ENCODE data around the gene ARHGAP22.

The ARHGAP22 gene

GRCh38 chr10:48579251-48579960 is 25.5 kb downstream of the ARHGAP22 start:
- DNase-seq: no peak

- DNase-seq: no peak
Measured at GRCh38 chr10:48577158-48577557, 27.7 kb downstream of the ARHGAP22 start.

GRCh38 chr10:48576501-48576900 is 28.4 kb downstream of the ARHGAP22 start:
- no peak for DNase-seq

GRCh38 chr10:48575901-48576300 is 29.0 kb downstream of the ARHGAP22 start:
- no peak for DNase-seq

GRCh38 chr10:48574817-48575380 is 30.0 kb downstream of the ARHGAP22 start:
- no peak for DNase-seq

GRCh38 chr10:48574322-48574796 is 30.5 kb downstream of the ARHGAP22 start:
- no peak for DNase-seq

- no peak for DNase-seq
Measured at GRCh38 chr10:48573045-48573444, 31.8 kb downstream of the ARHGAP22 start.

GRCh38 chr10:48572414-48572813 is 32.5 kb downstream of the ARHGAP22 start:
- DNase-seq: no peak

- DNase-seq: no peak
Measured at GRCh38 chr10:48568546-48568945, 36.3 kb downstream of the ARHGAP22 start.

GRCh38 chr10:48568131-48568530 is 36.7 kb downstream of the ARHGAP22 start:
- DNase-seq: no peak

- DNase-seq: no peak
Measured at GRCh38 chr10:48567346-48567745, 37.5 kb downstream of the ARHGAP22 start.

GRCh38 chr10:48564466-48565160 is 40.3 kb downstream of the ARHGAP22 start:
- DNase-seq: no peak

GRCh38 chr10:48557511-48558123 is 47.3 kb downstream of the ARHGAP22 start:
- DNase-seq: no peak

GRCh38 chr10:48556713-48557112 is 48.2 kb downstream of the ARHGAP22 start:
- no peak for DNase-seq

- no peak for DNase-seq
Measured at GRCh38 chr10:48556065-48556464, 48.8 kb downstream of the ARHGAP22 start.

- no peak for DNase-seq
Measured at GRCh38 chr10:48555310-48556042, 49.4 kb downstream of the ARHGAP22 start.

GRCh38 chr10:48554656-48555055 is 50.2 kb downstream of the ARHGAP22 start:
- DNase-seq: no peak

- no peak for DNase-seq
Measured at GRCh38 chr10:48554246-48554645, 50.6 kb downstream of the ARHGAP22 start.

GRCh38 chr10:48552946-48553564 is 51.8 kb downstream of the ARHGAP22 start:
- DNase-seq: no peak

GRCh38 chr10:48551861-48552591 is 52.8 kb downstream of the ARHGAP22 start:
- DNase-seq: no peak

GRCh38 chr10:48550977-48551376 is 53.9 kb downstream of the ARHGAP22 start:
- DNase-seq: no peak

Measured in activated CD4-positive, alpha-beta T cell treated with anti-CD3 and anti-CD28 coated beads for 4 hours (primary cell).